Central memory CD4-positive, alpha-beta T cell (primary cell): ENCODE measurements around the gene CDK5RAP1.
A peak's percentile ranks its signal among the peaks of the same experiment; 100 is the strongest.
"Not testable (repeated sequence)": the region's sequence is repeated elsewhere in the genome, so short reads cannot be mapped to it uniquely, and the experiment has no call there.

Source experiments
- DNase-seq: peaks from one replicate; pipeline ENCODE4 v3.0.0; 2022

CDK5RAP1 gene

GRCh38 chr20:33418033-33418432 is 16.7 kb upstream of the CDK5RAP1 start:
- no peak for DNase-seq

DNA sequence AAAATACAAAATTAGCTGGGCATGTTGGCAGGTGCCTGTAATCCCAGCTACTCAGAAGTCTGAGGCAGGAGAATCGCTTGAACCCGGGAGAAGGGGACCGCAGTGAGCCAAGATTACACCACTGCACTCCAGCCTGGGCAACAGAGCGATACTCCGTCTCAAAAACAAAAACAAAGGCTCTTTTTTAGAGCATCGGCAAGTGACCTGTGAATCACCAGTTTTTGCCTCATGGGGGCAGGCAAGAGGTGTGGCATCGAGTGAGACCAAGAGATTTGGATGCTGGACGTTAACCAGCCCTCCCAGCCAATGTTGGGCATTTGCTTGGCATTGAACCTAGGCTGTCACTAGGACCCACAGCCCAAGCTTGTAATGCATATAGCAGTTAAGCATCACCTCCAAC is 14.6 kb upstream of the CDK5RAP1 start:
- no peak for DNase-seq

DNA sequence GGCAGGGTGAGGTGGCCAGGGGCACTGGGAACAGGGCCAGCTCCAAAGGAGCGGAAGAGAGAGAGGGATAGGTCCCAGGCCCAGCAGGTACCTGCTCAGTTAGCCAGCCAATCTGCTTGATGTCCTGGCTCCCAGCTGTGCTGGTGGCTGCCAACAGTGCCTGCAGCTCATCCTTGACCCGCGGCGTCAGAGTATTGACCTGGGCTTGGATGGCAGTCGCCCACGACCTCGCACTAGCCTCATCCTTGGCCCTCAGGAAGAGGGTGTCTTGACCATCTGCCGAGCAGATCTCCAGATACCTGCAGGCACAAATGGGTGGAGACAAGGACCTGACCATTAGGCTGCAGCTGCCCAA is 11.1 kb upstream of the CDK5RAP1 start:
- no peak for DNase-seq

- no peak for DNase-seq
These were observed 10.6 kb upstream of the CDK5RAP1 start for GRCh38 chr20:33411711-33412483.

DNA sequence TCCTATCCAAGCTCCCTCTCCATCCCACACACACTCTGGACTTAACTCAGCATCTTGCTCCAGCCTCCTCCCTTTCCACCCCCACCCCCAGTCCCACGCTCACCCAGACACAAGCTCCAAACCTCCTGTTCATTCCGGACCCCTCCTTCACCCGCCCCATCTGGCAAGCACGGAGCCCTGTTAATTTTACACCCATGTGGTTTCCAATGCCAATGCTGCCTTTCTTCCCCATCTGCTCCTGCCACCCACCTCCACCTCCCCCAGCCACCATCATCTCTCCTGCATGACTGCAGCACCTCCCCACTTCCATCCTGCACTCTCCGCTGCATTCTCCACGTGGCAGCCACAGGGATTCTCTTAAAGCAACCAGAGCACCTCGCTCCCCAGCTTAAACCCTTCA is 9.9 kb upstream of the CDK5RAP1 start:
- DNase-seq, result no peak

DNA sequence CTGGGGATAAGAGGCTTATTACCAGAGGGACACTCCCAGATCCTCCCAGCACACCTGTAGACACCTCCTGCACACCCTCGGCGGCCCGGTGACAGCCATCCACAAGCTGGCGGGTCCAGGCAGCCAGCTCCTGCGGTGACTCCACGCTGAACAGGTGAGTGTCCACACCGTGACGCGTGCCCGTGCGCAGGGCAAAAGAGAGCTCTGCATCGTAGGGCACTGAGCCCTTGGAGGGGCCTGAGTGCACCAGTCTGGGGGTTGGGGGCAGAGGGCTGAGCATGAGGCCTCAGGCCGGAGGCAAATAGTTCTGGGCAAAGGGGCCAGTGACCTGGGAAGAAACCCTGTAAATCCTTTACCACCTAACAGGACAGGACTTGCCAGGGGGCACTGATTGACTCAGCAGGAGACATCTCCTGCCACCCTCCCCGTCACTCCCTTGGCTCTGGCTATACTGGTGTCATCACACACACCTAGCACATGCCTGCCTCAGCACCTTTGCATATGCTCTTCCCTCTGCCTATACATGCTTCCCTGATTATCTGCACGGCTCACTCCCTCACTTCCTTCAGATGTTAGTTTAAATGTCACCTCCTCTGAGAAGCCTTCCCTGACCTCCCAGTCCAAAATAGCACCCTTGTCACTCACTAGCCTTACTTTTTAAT is 8.9 kb upstream of the CDK5RAP1 start:
- DNase-seq, result no peak

- DNase-seq, result peak; percentile 7
These were observed 7.7 kb upstream of the CDK5RAP1 start for GRCh38 chr20:33408716-33409654.

DNA sequence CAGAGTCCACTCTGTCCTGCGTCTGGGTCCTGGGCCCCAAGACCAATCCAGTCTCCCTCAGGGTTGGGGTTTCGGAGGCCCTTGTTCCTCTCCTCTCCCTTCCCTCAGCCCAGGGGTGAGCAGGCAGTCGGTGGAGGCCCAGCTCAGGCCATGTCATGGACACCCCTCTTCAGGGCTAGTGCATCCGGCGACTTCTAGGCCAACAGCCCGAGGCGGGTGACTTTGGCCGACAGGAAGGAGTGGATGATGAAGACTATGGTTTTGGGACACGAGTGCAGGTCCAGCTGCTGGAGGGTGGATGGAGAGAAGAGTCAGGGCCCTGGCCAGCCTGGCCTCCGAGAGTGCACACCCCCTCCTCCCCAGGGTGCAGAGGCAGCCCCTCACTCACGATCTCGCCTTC is 7.0 kb upstream of the CDK5RAP1 start:
- no peak for DNase-seq

DNA sequence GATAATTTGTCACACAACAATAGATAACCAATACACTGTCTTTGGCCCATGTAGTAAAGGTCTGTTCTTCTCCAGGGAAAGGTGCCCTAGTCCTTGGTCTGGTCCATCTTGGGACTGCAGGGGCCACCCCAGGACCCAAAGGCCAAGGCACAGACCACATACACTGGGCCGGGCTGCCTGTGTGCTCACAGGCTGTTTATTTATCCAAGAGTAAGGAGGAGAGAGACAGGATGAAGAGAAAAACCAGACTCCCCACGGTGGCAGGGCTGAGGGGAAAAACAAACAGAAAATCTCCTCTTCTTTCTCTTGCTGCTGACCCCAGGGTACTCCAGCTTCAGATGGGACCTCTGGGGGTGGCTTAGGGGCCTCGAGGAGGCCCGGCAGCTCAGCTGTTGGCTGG is 6.5 kb upstream of the CDK5RAP1 start:
- DNase-seq, result no peak

DNA sequence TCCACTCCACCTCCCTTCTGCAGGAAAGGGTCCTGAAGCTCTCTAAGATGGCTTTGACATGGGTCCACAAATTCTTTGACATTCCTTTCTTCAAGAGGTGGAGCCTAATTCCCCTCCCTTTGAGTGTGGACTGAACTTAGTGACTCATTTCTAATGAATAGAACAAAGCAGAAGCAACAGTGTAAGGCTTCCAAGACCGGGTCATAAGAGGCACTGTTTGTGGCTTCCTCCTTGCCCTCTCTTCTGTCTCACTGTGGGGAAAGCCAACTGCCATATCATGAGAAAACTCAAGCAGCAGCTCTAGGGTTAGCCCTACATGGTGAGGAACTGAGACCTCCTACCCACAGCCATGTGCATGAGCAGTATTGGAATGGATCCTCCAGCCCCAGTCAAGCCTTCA is 5.9 kb upstream of the CDK5RAP1 start:
- DNase-seq, result no peak

- DNase-seq, result no peak
These were observed 3.0 kb upstream of the CDK5RAP1 start for GRCh38 chr20:33404281-33404680.

GRCh38 chr20:33401921-33402369 is 626 bp upstream of the CDK5RAP1 start:
- DNase-seq, result no peak

DNA sequence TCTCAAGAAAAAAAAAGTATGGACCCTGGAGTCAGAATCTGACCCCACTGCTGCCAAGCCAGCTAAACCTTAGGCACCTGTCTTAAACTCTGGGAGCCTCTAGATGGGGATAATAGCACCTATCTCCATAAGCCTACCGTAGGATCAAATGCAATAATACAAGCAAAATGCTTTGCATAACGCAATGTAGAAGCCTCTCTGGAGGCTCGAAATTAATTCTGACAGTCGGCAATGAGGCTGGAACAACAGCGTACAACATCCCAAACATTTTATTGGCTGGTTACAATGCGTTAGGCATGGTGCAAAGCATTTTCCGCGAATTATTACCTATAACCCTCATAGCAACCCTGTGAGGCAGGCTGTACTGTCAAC is 521 bp downstream of the CDK5RAP1 start:
- DNase-seq, result no peak

DNA sequence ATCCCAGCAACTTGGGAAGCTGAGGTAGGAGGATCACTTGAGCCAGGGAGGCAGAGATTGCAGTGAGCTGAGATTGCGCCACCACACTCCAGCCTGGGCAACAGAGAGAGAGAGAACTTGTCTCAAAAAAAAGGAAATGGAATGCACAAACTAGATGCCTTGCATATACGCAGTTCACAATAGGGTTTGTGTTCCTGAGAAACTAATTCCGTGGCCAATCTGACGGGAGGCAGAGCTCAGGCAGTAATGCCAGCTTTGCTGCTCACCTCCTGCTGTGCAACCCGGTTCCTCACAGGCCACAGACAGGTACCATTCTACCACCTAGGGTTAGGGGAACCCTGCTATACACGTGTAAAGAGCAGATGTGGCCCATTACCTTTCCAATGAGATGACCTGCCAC is 1.4 kb downstream of the CDK5RAP1 start:
- no peak for DNase-seq

- no peak for DNase-seq
These were observed 6.6 kb downstream of the CDK5RAP1 start for GRCh38 chr20:33394718-33395117.

GRCh38 chr20:33393609-33394008 is 7.7 kb downstream of the CDK5RAP1 start:
- DNase-seq, result no peak

DNA sequence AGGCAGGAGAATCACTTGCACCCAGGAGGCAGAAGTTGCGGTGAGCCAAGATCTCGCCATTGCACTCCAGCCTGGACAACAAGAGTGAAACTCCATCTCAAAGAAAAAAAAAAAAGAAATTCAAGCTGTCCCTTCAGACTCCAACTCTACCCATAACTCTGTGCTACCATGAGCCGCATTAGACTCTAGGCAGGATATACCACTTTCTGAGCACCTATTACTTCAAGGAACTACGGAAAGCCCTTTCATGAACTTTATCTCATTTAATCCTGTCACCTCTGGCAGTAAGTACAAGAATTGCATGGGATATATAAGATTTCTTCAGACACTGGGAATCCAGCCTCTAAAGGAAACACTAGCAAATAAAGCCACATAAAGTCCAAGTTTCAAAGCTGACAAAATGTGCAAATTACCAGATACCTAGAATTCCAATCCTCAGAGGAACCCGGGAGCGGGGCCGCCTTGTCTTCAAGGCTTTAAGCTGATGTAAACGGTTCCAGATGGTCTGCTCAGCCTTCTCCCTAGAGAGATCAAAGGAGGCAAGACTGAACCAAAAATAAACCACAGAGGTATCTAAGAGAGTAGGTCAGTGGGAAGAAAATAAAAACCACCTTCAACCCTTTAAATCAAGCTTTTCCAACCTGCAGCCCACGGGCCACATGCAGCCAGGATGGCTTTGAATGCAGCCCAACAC is 9.4 kb downstream of the CDK5RAP1 start:
- no peak for DNase-seq

DNA sequence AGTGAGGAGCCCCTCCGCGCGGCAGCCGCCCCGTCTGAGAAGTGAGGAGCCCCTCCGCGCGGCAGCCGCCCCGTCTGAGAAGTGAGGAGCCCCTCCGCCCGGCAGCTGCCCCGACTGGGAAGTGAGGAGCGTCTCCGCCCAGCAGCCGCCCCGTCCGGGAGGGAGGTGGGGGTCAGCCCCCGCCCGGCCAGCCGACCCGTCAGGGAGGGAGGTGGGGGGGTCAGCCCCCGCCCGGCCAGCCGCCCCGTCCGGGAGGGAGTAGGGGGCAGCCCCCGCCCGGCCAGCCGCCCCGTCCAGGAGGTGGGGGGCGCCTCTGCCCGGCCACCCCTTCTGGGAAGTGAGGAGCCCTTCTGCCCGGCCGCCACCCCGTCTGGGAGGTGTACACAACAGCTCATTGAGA is 12.0 kb downstream of the CDK5RAP1 start:
- DNase-seq, result not testable (repeated sequence)

GRCh38 chr20:33388268-33388667 is 13.1 kb downstream of the CDK5RAP1 start:
- DNase-seq, result no peak

DNA sequence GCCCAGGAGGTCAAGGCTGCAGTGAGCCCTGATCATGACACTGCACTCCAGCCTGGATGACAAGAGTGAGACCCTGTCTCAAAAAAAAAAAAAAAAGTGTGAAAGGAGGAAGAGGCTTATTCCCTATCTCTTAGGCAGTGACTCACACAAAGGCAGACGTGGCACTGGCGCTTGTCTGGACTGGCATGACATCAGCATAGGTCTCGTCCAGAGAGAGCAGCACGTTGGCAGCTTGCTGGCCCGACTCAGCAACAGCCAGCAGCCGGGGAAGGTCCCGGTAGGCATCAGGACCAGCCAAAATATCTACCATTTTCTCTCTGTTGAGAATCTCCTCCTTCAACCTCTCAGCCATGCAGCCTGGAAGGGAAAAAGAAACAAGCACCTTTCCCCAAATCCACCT is 14.1 kb downstream of the CDK5RAP1 start:
- DNase-seq, result no peak

DNA sequence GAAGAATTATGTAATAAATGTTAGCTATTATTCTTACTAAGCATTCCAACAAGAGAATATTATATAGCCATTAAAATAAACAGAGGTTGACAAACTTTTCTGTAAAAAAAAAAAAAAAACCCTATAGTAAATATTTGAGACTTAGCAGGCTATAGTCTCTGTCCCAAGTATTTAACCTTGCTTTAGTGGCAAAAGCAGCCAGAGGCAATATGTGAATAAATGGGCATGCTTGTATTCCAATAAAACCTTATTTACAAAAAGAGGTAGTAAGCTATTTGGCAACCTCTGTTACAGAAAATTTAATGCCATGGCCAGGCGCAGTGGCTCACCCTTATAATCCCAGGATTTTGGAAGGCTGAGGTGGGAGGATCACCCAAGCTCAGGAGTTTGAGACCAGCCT is 14.6 kb downstream of the CDK5RAP1 start:
- no peak for DNase-seq

DNA sequence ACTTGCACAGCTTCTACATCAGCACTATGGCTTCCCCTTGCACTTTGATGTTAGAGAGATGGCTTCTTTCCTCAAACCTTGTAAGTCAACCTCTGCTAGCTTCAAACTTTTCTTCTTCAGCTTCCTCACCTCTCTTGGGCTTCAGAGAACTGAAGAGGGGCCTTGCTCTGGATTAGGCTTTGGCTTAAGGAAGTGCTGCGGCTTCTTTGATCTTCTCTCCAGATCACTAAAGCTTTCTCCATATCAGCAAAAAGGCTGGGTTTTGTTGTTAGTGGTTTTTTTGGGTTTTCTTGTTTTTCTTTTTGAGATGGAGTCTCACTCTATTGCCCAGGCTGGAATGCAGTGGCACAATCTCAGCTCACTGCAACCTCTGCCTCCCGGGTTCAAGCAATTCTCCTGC is 24.0 kb downstream of the CDK5RAP1 start:
- DNase-seq, result peak; percentile 14
